Ectodermal cell (in vitro differentiated cells): ENCODE data around the gene NUTM2A.
"Not testable (repeated sequence)": the region's sequence is repeated elsewhere in the genome, so short reads cannot be mapped to it uniquely, and the experiment has no call there.

ENCODE experiments used
- H3K27ac ChIP-seq: 2 replicates; pipeline ENCODE4 v1.7.0; 2013; ENCODE audit warnings: mild to moderate bottlenecking, low read depth, low read length; ENCODE audit not compliant: insufficient read depth, poor library complexity, severe bottlenecking
- H3K27me3 ChIP-seq: 2 replicates; pipeline ENCODE4 v1.7.0; 2013; ENCODE audit warnings: mild to moderate bottlenecking, low read length; ENCODE audit not compliant: insufficient read depth, control insufficient read depth, poor library complexity, severe bottlenecking
- H3K36me3 ChIP-seq: one replicate; pipeline ENCODE4 v1.7.0; 2013; ENCODE audit warnings: low read length; ENCODE audit not compliant: control insufficient read depth, insufficient read depth
- H3K4me1 ChIP-seq: one replicate; pipeline ENCODE4 v1.7.0; 2013; ENCODE audit warnings: low read length; ENCODE audit not compliant: control insufficient read depth, insufficient read depth
- H3K4me3 ChIP-seq: 2 replicates; pipeline ENCODE4 v1.7.0; 2013; ENCODE audit warnings: low read depth, low read length, control low read depth; ENCODE audit not compliant: insufficient read depth
- H3K9me3 ChIP-seq: 2 replicates; pipeline ENCODE4 v1.7.0; 2013; ENCODE audit warnings: mild to moderate bottlenecking, low read length, moderate library complexity; ENCODE audit not compliant: control insufficient read depth
- WGBS, 2 experiments: methylation state at CpG; one replicate each; pipeline ENCODE4 v1.1.7; 2013; ENCODE audit warnings: missing lambda C conversion rate in 2 of 2; 5-methylcytosine and 5-hydroxymethylcytosine counted together

Gene NUTM2A

DNA sequence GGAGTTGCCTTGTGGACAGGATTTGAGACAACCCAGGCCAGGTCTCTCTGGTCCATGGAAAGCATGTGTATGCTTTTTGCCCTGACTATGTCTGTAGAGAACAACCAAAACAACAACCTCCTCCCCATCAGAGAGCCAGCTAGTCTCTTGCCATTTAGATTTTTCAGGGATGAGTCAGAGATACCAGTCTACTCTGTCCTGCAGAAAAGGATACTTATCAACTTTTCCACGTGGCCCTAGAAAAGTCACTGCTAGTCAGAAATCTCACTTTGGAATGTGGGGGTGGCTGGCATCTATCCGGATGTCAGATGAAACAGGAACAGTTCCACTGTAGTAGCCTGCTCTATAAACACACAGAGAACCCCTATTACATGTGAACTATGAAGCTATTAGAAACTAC lies 13.4 kb upstream of the NUTM2A start:
- H3K4me1 ChIP-seq, H3K4me3 ChIP-seq, H3K27ac ChIP-seq, H3K9me3 ChIP-seq, H3K27me3 ChIP-seq, H3K36me3 ChIP-seq: not testable (repeated sequence)
- 90 to 95% methylated on average over 2 of the region's 2 CpGs for WGBS, 2 experiments

DNA sequence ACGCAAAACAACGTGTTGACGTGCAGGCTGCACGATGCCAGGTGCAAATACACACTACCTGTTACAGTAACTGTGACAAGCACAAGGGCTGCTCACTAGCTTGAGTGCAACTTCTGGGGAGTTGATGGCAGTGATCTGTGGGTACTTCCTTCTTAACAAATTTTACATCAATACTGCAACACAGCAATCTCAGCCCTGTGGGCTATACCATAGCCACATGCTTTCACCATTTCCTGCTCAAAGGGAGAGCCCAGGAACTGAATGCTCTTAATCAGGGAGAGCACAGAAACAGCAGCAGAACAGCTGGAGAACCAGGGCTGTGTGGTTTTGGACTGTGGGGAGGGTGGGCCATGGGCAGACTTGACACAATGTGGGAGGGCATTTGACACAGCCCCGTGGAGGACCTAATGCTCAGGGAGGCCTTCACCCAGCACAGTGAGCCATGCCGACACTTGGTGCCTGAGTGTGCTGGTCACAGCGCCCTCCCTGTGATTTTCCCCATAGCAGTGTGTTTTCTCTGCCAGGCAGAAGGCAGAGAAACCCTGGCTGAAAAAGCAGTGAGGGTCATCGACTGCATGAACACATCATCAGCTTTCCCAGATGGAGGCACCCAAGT lies 12.0 kb upstream of the NUTM2A start:
- WGBS, 2 experiments: 80 to 97% methylated on average over 1 to 7 of the region's 8 CpGs
- not testable (repeated sequence) for H3K36me3 ChIP-seq

DNA sequence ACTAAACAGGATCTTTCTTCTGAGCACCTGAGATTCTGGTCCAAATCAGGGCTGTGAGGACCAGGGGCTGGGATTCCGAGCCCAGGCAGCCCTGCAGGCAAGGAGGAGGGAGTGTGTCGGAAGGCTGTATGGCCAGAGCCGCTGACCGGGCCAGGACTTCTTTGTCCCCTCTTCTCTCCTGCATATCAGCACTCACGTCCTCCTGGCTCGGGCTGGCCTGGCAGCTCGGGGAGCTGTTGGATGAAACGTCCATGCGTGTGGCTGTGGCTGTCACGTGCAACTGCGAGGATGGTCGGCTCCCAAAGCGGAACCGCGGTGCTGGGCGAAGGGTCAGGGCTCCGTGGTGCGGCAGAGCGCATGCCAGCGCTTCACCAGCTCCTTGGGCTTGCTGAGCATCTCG lies 11.4 kb upstream of the NUTM2A start:
- not testable (repeated sequence) for H3K36me3 ChIP-seq, H3K4me3 ChIP-seq, H3K9me3 ChIP-seq, H3K4me1 ChIP-seq, H3K27me3 ChIP-seq, H3K27ac ChIP-seq
- WGBS, 2 experiments: 92 to 94% methylated on average over 21 of the region's 21 CpGs

More for the DNA sequence above, 12.0 kb upstream of the NUTM2A start:
- not testable (repeated sequence) for H3K9me3 ChIP-seq, H3K27ac ChIP-seq, H3K27me3 ChIP-seq, H3K4me3 ChIP-seq, H3K4me1 ChIP-seq

DNA sequence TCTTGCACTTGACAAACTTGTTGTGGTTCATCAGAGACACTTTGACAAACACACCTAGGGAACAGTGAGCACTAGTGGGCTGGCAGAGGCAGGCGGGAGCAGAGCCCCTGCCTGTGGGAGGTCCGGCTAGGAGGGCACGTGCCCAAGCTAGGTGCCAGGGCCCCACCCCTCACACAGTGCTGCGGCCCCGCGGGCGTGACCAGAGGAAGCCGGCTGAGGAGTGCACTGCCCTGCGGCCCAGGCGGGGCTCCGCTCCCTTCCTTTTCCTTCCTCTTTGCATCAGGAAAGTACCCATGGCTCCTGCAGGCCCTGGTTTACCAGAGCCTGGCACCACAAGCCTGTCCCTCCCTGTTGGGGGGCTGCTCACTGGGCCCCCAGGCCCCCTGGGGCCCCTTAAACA lies 9.1 kb upstream of the NUTM2A start:
- H3K9me3 ChIP-seq, H3K4me1 ChIP-seq, H3K4me3 ChIP-seq, H3K27ac ChIP-seq, H3K27me3 ChIP-seq, H3K36me3 ChIP-seq: not testable (repeated sequence)
- WGBS, 2 experiments: 91 to 94% methylated on average over 11 of the region's 11 CpGs

DNA sequence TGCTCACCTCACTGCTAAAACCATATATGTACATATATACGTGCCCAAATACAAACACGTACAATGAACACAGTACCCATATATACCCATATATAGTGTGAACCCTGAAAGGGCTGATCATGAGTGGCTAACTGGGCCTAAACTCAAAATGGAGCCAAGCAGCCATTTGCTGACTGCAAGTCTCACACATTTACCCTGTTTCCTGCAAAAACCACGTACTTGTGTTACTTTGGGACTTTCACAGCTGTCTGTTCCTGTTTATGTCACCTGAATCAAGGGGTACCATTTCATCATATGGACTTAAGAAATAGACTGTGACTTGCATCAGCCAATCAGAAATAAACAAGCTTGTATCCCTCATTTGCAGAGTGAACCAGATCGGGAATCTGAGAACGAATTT lies 5.9 kb upstream of the NUTM2A start:
- H3K27ac ChIP-seq: not testable (repeated sequence)

DNA sequence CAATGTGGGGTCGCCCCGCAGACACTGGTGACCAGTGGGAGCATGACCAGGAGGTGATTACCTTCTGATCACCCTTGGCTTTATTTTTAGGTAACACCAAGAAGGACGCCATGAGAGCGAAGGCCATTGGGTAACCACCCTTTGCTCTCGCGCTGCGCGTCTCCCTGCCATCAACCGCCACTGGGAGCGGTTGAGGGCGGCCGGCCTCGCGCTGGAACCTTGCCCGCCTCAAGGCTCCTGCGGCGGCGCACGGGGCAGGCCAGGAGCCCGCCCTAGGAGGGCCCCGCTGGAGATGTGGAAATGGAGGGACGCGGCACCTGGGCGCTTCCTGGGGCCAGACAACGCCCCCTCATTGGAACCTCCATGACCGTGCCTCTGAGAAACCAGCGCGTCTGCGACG lies 2.5 kb upstream of the NUTM2A start:
- H3K9me3 ChIP-seq, H3K4me3 ChIP-seq, H3K27ac ChIP-seq, H3K36me3 ChIP-seq, H3K27me3 ChIP-seq, H3K4me1 ChIP-seq: not testable (repeated sequence)
- 93 to 95% methylated on average over 30 of the region's 30 CpGs for WGBS, 2 experiments

More for the DNA sequence above, 5.9 kb upstream of the NUTM2A start:
- H3K36me3 ChIP-seq, H3K27me3 ChIP-seq, H3K9me3 ChIP-seq, H3K4me1 ChIP-seq, H3K4me3 ChIP-seq: not testable (repeated sequence)
- no CpG with 5 or more reads among the region's 5 CpGs for WGBS, 2 experiments

DNA sequence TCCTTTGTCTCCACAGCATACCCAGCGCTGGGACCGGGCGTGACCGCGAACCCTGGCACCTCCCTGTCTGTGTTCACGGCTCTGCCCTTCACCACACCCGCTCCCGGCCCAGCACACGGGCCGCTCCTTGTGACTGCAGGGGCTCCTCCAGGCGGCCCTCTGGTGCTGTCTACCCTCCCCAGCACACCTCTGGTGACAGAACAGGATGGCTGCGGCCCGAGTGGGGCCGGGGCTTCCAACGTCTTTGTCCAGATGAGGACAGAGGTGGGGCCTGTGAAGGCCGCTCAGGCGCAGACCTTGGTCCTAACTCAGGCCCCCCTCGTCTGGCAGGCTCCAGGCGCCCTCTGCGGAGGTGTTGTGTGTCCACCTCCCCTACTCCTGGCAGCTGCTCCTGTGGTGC lies 3.0 kb downstream of the NUTM2A start:
- H3K9me3 ChIP-seq, H3K4me3 ChIP-seq, H3K4me1 ChIP-seq, H3K27ac ChIP-seq, H3K36me3 ChIP-seq, H3K27me3 ChIP-seq: not testable (repeated sequence)
- 90 to 97% methylated on average over 3 to 5 of the region's 20 CpGs for WGBS, 2 experiments

DNA sequence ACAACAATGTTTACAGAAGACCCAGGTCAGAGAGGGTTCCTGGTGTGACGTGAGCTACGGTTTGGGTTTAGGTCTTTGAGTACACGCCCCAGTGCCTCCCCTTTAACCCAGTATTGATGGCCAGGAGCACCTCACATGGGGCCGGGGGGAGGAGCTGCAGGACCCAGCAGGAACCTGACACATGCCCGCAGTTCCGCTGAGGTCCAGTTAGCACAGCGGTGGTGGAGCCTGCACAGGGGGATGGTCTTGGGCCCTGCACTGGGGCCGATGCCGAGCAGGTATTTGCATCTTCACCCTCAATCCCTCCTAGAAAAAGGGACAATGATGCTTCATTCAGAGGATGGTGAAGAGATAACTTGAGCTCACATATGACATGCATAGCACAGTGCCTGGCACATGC lies 4.0 kb downstream of the NUTM2A start:
- H3K36me3 ChIP-seq, H3K27ac ChIP-seq, H3K9me3 ChIP-seq, H3K4me3 ChIP-seq, H3K4me1 ChIP-seq, H3K27me3 ChIP-seq: not testable (repeated sequence)
- WGBS, 2 experiments: 90 to 96% methylated on average over 9 of the region's 9 CpGs

DNA sequence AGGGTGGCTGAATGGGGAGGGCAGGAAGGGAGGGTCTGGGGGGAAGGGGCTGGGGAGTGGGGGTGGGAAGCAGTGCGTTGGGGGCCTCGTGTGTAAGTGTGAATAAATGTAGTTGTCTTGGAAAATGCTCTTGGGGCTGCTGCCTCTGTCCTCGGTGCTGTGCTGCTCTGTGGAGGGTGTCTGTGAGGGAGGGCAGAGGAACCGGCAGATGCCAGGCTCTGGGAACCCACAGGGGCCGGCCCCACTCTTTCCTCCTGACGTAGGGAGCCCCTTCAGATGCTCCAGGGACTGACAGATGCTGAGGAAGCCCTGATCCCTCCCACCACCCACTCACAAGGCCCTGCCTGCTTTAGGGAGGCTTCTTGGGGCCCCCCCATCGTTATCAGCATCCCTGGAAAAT lies 9.6 kb downstream of the NUTM2A start:
- WGBS, 2 experiments: 50% methylated on average over 4 of the region's 7 CpGs; no CpG with 5 or more reads in 1 of the 2 experiments
- not testable (repeated sequence) for H3K27ac ChIP-seq, H3K4me3 ChIP-seq, H3K27me3 ChIP-seq, H3K36me3 ChIP-seq, H3K9me3 ChIP-seq, H3K4me1 ChIP-seq

DNA sequence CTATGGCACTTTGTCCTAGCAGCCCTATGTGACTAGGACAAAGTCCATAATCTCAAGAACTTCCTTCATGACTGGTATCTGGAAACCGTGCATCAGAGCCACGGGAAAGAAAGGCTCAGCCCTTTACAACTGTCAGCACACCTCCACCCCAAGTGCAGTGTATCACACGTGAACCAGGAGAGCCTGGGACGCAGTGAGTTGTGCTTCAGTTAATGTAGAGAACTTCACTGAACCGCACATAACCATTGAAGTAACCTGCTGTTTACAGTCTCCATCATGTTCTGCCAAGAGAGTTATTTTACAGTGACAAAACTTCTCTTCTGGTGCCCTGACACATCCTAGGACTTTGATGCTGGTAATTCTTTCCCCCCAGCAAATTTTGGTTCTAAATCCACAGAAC lies 12.0 kb downstream of the NUTM2A start:
- WGBS, 2 experiments: 94 to 98% methylated on average over 3 of the region's 5 CpGs
- not testable (repeated sequence) for H3K27ac ChIP-seq, H3K27me3 ChIP-seq, H3K4me1 ChIP-seq, H3K4me3 ChIP-seq, H3K9me3 ChIP-seq, H3K36me3 ChIP-seq

DNA sequence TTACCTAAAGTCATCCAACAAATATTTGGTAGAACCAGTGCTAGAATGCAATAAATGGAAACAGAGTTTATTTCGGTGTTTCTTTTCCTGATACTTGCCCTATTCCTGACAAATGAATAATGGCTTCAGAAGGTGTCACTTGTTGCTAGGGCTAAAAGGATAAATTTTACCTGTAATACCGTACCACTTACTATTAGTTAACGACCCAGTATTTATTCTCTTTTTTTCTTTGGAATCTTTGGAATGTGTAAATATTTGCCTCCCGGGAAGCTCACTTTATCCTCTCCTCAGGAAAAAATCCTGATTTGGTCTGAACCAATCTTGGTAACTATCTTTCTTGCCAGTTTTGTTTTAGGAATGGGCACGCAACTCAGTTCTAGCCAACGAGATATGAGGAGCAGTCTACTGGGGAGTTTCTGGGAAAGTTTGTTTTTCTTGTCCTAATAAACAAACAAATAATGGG lies 14.1 kb downstream of the NUTM2A start:
- no CpG with 5 or more reads among the region's 6 CpGs for WGBS, 2 experiments

More for the DNA sequence above, 14.1 kb downstream of the NUTM2A start:
- H3K9me3 ChIP-seq, H3K4me3 ChIP-seq, H3K4me1 ChIP-seq, H3K27ac ChIP-seq, H3K27me3 ChIP-seq, H3K36me3 ChIP-seq: not testable (repeated sequence)
